WTC11 (cell line): Measurements from ENCODE around the gene EIF3L. TPM values are rescaled to one million over a fixed set of nuclear protein-coding genes. Genes with fewer than 3 reads are reported as not detected.

Source experiments
- ATAC-seq: fragments of 200-7000 bp; cut with Tn5 transposase; 2 replicates; pipeline ENCODE4 v1.10.0; 2021; ENCODE audit warnings: mild to moderate bottlenecking, moderate library complexity
- CTCF ChIA-PET: fragments of 300-600 bp; sonication (Branson Sonifier 250); formaldehyde crosslinking; loops from one replicate; lab custom pipeline; 2021; ENCODE audit warnings: antibody characterized with exemption; lab: Charles Lee
- POLR2A ChIA-PET: fragments of 350-600 bp; sonication (Branson Sonifier 250); formaldehyde crosslinking; loops from one replicate; lab custom pipeline; 2021; ENCODE audit warnings: antibody characterized with exemption; lab: Charles Lee
- DNase-seq: peaks from one replicate; pipeline ENCODE4 v3.0.0; 2021; ENCODE audit warnings: low spot score
- H3K27ac Mint-ChIP-seq: 2 replicates; pipeline ENCODE4 v1.8.0; 2021; ENCODE audit warnings: mixed read lengths
- H3K27me3 Mint-ChIP-seq: 2 replicates; pipeline ENCODE4 v1.8.0; 2021; ENCODE audit warnings: low read depth, mild to moderate bottlenecking, moderate library complexity, mixed read lengths
- H3K36me3 Mint-ChIP-seq: 2 replicates; pipeline ENCODE4 v1.8.0; 2021; ENCODE audit warnings: mixed read lengths
- H3K4me1 Mint-ChIP-seq: 2 replicates; pipeline ENCODE4 v1.8.0; 2022; ENCODE audit warnings: mixed read lengths
- H3K4me3 Mint-ChIP-seq: 2 replicates; pipeline ENCODE4 v1.8.0; 2021; ENCODE audit warnings: mild to moderate bottlenecking, moderate library complexity, mixed read lengths
- H3K9me3 Mint-ChIP-seq: 2 replicates; pipeline ENCODE4 v1.8.0; 2021; ENCODE audit warnings: mixed read lengths
- CREB1 ChIP-seq: sonication (generic); formaldehyde crosslinking; IDR thresholded peaks from 2 replicates; pipeline ENCODE4 v1.8.0; 2023; ENCODE audit warnings: mild to moderate bottlenecking, missing genetic modification reagents
- ETV6 ChIP-seq: sonication (generic); formaldehyde crosslinking; IDR thresholded peaks from 2 replicates; pipeline ENCODE4 v1.8.1; 2022; ENCODE audit warnings: mild to moderate bottlenecking, missing genetic modification reagents
- FOXK1 ChIP-seq: sonication (generic); formaldehyde crosslinking; IDR thresholded peaks from 2 replicates; pipeline ENCODE4 v1.8.0; 2022; ENCODE audit warnings: mild to moderate bottlenecking, moderate library complexity, missing genetic modification reagents
- GRHL2 ChIP-seq: fragments of 250-450 bp; sonication (Bioruptor Pico); IDR thresholded peaks from 2 replicates; pipeline ENCODE4 v1.8.0; 2022; ENCODE audit warnings: mild to moderate bottlenecking, moderate library complexity; ENCODE audit not compliant: insufficient replicate concordance, severe bottlenecking
- MYBL2 ChIP-seq: sonication (generic); formaldehyde crosslinking; IDR thresholded peaks from 2 replicates; pipeline ENCODE4 v1.8.1; 2023; ENCODE audit warnings: mild to moderate bottlenecking, moderate library complexity, missing genetic modification reagents
- OVOL2 ChIP-seq: fragments of 250-450 bp; sonication (Bioruptor Pico); IDR thresholded peaks from 2 replicates; pipeline ENCODE4 v1.9.0; 2021; ENCODE audit warnings: mild to moderate bottlenecking, borderline replicate concordance
- SMAD4 ChIP-seq: sonication (generic); formaldehyde crosslinking; IDR thresholded peaks from 2 replicates; pipeline ENCODE4 v1.8.0; 2022; ENCODE audit warnings: mild to moderate bottlenecking, missing genetic modification reagents
- TCF7 ChIP-seq: sonication (generic); formaldehyde crosslinking; IDR thresholded peaks from 2 replicates; pipeline ENCODE4 v1.8.0; 2022; ENCODE audit warnings: mild to moderate bottlenecking, low read depth, missing genetic modification reagents, moderate library complexity
- ZBTB43 ChIP-seq: sonication (generic); formaldehyde crosslinking; IDR thresholded peaks from 2 replicates; pipeline ENCODE4 v1.8.1; 2023; ENCODE audit warnings: mild to moderate bottlenecking, missing genetic modification reagents
- ZNF263 ChIP-seq: sonication (generic); formaldehyde crosslinking; IDR thresholded peaks from 2 replicates; pipeline ENCODE4 v1.8.1; 2022; ENCODE audit warnings: low read depth, mild to moderate bottlenecking, moderate library complexity, missing genetic modification reagents
- ZNF317 ChIP-seq: sonication (generic); formaldehyde crosslinking; IDR thresholded peaks from 2 replicates; pipeline ENCODE4 v1.8.1; 2023; ENCODE audit warnings: low read depth, mild to moderate bottlenecking, moderate library complexity, missing genetic modification reagents, borderline replicate concordance
- ZNF416 ChIP-seq: fragments of 250-450 bp; sonication (Bioruptor Pico); IDR thresholded peaks from 2 replicates; pipeline ENCODE4 v1.9.0; 2021; ENCODE audit warnings: mild to moderate bottlenecking, inconsistent platforms
- ZNF671 ChIP-seq: fragments of 250-450 bp; sonication (Bioruptor Pico); IDR thresholded peaks from 2 replicates; pipeline ENCODE4 v1.8.0; 2021; ENCODE audit warnings: mild to moderate bottlenecking
- total RNA-seq: library from RNA; stranded (reverse); gene quantifications from 3 replicates; pipeline ENCODE4 v1.2.3, GENCODE V29; 2021
- TF ChIP-seq, protein P1 (sequence below): sonication (generic); formaldehyde crosslinking; IDR thresholded peaks from 2 replicates; pipeline ENCODE4 v1.8.0; 2022; ENCODE audit warnings: mild to moderate bottlenecking, missing genetic modification reagents
- TF ChIP-seq, protein P2 (sequence below): sonication (generic); formaldehyde crosslinking; IDR thresholded peaks from 2 replicates; pipeline ENCODE4 v1.8.1; 2022; ENCODE audit warnings: missing genetic modification reagents, borderline replicate concordance
- TF ChIP-seq, protein P3 (sequence below): fragments of 250-450 bp; sonication (Bioruptor Pico); IDR thresholded peaks from 2 replicates; pipeline ENCODE4 v1.8.0; 2021; ENCODE audit warnings: mild to moderate bottlenecking
- TF ChIP-seq, protein P4 (sequence below): fragments of 200-600 bp; IDR thresholded peaks from 2 replicates; pipeline ENCODE4 v1.8.0; 2022; ENCODE audit warnings: antibody characterized with exemption
- TF ChIP-seq, protein P5 (sequence below): sonication (generic); formaldehyde crosslinking; IDR thresholded peaks from 2 replicates; pipeline ENCODE4 v1.8.1; 2022; ENCODE audit warnings: mild to moderate bottlenecking, moderate library complexity, missing genetic modification reagents

EIF3L gene
- total RNA-seq, 1 experiment from 2014 or later: 611 TPM

DNA sequence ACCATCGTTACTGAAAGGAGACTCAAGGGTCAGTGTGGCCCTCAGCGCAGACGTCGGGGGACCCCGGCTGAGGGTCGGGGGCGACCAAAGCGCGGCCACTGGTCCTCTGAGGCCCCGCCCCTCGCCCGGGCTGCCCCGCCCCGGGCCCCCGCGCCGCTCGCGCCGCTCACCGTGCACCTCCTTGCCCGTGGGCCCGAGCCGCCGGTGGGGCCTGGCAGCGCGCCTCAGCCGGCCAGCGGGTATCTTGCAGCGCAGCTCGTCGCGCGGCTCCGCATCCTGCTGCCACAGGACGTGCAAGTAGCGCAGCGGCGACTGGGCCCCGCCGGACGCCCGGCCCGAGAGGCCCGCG lies 5.5 kb upstream of the EIF3L start:
- H3K27me3 Mint-ChIP-seq: no peaks in the 10 kb centered on the region
- TF ChIP-seq SMAD4 (CRISPR knock-in tag): no peak
- TF ChIP-seq, protein P1, sequence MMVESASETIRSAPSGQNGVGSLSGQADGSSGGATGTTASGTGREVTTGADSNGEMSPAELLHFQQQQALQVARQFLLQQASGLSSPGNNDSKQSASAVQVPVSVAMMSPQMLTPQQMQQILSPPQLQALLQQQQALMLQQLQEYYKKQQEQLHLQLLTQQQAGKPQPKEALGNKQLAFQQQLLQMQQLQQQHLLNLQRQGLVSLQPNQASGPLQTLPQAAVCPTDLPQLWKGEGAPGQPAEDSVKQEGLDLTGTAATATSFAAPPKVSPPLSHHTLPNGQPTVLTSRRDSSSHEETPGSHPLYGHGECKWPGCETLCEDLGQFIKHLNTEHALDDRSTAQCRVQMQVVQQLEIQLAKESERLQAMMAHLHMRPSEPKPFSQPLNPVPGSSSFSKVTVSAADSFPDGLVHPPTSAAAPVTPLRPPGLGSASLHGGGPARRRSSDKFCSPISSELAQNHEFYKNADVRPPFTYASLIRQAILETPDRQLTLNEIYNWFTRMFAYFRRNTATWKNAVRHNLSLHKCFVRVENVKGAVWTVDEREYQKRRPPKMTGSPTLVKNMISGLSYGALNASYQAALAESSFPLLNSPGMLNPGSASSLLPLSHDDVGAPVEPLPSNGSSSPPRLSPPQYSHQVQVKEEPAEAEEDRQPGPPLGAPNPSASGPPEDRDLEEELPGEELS: peak; percentile 49; the same call in 1 of the 2 replicates
- no peak for TF ChIP-seq ZNF263
- TF ChIP-seq, protein P2, sequence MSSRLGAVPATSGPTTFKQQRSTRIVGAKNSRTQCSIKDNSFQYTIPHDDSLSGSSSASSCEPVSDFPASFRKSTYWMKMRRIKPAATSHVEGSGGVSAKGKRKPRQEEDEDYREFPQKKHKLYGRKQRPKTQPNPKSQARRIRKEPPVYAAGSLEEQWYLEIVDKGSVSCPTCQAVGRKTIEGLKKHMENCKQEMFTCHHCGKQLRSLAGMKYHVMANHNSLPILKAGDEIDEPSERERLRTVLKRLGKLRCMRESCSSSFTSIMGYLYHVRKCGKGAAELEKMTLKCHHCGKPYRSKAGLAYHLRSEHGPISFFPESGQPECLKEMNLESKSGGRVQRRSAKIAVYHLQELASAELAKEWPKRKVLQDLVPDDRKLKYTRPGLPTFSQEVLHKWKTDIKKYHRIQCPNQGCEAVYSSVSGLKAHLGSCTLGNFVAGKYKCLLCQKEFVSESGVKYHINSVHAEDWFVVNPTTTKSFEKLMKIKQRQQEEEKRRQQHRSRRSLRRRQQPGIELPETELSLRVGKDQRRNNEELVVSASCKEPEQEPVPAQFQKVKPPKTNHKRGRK: no peak
- TF ChIP-seq, all 79 proteins: peak for 1
- CTCF ChIA-PET: interaction anchor here (0.7 to 3.4 kb wide), 14 partner anchors 14 to 282 kb away, joined by 3 to 42 read pairs (median 5); partner anchors contain the start of genes GALR3 and GCAT
- peak; percentile 59 for DNase-seq
- peaks cover 19% of the 10 kb centered on the region for H3K4me1 Mint-ChIP-seq
- peaks cover 7% of the 10 kb centered on the region for H3K36me3 Mint-ChIP-seq
- H3K27ac Mint-ChIP-seq: peak overlapping the region; percentile 97
- peak; percentile 19 for ATAC-seq
- H3K9me3 Mint-ChIP-seq: peaks cover 5% of the 10 kb centered on the region; the same call in 1 of the 2 replicates
- peak overlapping the region; percentile 92 for H3K4me3 Mint-ChIP-seq
- POLR2A ChIA-PET: interaction anchor here (0.9 to 1.7 kb wide), 3 partner anchors 36 to 44 kb away, joined by 3 to 5 read pairs (median 5); partner anchors contain the start of gene GCAT

DNA sequence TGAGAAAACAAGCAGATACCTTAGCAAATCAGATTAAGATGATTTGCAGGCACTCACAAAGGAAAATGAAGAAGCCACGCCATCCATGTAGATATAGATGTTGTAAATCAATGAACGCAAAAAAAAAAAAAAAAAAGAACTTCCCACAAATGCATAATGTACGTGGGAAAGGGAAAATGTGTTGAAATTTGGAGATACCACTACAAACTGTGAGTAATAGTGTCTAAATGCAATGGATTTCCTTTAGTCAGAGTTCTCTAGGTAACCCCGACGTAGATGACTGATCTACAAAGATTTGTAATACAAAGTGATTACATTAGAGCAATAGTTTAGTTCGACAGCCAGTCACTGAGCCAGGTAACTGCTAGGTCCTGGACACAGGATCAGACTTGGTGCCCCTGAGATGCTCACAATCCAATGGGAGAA lies 4.3 kb upstream of the EIF3L start:
- TF ChIP-seq TCF7 (CRISPR knock-in tag): no peak
- TF ChIP-seq, protein P3, sequence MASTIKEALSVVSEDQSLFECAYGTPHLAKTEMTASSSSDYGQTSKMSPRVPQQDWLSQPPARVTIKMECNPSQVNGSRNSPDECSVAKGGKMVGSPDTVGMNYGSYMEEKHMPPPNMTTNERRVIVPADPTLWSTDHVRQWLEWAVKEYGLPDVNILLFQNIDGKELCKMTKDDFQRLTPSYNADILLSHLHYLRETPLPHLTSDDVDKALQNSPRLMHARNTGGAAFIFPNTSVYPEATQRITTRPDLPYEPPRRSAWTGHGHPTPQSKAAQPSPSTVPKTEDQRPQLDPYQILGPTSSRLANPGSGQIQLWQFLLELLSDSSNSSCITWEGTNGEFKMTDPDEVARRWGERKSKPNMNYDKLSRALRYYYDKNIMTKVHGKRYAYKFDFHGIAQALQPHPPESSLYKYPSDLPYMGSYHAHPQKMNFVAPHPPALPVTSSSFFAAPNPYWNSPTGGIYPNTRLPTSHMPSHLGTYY (CRISPR knock-in tag): no peak
- no peak for TF ChIP-seq GRHL2 (CRISPR knock-in tag)
- no peak for TF ChIP-seq CREB1 (CRISPR knock-in tag)
- TF ChIP-seq ZNF671 (CRISPR knock-in tag): no peak
- TF ChIP-seq ETV6 (CRISPR knock-in tag): no peak
- TF ChIP-seq ZBTB43 (CRISPR knock-in tag): no peak
- no peak for TF ChIP-seq MYBL2
- TF ChIP-seq ZNF317 (CRISPR knock-in tag): no peak
- TF ChIP-seq, protein P4, sequence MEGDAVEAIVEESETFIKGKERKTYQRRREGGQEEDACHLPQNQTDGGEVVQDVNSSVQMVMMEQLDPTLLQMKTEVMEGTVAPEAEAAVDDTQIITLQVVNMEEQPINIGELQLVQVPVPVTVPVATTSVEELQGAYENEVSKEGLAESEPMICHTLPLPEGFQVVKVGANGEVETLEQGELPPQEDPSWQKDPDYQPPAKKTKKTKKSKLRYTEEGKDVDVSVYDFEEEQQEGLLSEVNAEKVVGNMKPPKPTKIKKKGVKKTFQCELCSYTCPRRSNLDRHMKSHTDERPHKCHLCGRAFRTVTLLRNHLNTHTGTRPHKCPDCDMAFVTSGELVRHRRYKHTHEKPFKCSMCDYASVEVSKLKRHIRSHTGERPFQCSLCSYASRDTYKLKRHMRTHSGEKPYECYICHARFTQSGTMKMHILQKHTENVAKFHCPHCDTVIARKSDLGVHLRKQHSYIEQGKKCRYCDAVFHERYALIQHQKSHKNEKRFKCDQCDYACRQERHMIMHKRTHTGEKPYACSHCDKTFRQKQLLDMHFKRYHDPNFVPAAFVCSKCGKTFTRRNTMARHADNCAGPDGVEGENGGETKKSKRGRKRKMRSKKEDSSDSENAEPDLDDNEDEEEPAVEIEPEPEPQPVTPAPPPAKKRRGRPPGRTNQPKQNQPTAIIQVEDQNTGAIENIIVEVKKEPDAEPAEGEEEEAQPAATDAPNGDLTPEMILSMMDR: no peak
- TF ChIP-seq, protein P5, sequence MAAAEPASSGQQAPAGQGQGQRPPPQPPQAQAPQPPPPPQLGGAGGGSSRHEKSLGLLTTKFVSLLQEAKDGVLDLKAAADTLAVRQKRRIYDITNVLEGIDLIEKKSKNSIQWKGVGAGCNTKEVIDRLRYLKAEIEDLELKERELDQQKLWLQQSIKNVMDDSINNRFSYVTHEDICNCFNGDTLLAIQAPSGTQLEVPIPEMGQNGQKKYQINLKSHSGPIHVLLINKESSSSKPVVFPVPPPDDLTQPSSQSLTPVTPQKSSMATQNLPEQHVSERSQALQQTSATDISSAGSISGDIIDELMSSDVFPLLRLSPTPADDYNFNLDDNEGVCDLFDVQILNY: no peak
- no peak for TF ChIP-seq FOXK1 (CRISPR knock-in tag)
- no peak for TF ChIP-seq ZNF416 (CRISPR knock-in tag)
- TF ChIP-seq OVOL2: no peak
- peak overlapping the region; percentile 74 for H3K4me3 Mint-ChIP-seq
- CTCF ChIA-PET: interaction anchor here (1.0 to 3.4 kb wide), 9 partner anchors 18 to 238 kb away, joined by 3 to 42 read pairs (median 5); partner anchors contain the start of gene GCAT
- POLR2A ChIA-PET: interaction anchor here (1.1 to 1.7 kb wide), 2 partner anchors 37 to 40 kb away, joined by 5 read pairs; partner anchors contain the start of gene GCAT
- H3K27ac Mint-ChIP-seq: 0 out of 2 replicates have a peak overlapping the region, but pooled peaks have one; percentile 53
- ATAC-seq: no peak
- peaks cover 1% of the 10 kb centered on the region; the same call in 1 of the 2 replicates for H3K36me3 Mint-ChIP-seq
- H3K9me3 Mint-ChIP-seq: peaks cover 5% of the 10 kb centered on the region; the same call in 1 of the 2 replicates
- no peak for DNase-seq
- peaks cover 22% of the 10 kb centered on the region for H3K4me1 Mint-ChIP-seq
- no peaks in the 10 kb centered on the region for H3K27me3 Mint-ChIP-seq
